DMS53 (cell line): ENCODE data around the gene TFG.
A peak's percentile ranks its signal among the peaks of the same experiment; 100 is the strongest.

Experiments
- DNase-seq: peaks from one replicate; lab custom pipeline; 2025; lab: John Stamatoyannopoulos, UW

TFG gene

GRCh38 chr3:100756441-100756840, 47.1 kb downstream of the TFG start:
- no peak for DNase-seq

GRCh38 chr3:100759159-100759558, 49.9 kb downstream of the TFG start:
- DNase-seq = no peak

- no peak for DNase-seq
Measured at GRCh38 chr3:100759950-100760349, 50.7 kb downstream of the TFG start.

GRCh38 chr3:100760377-100760776, 51.1 kb downstream of the TFG start:
- DNase-seq = no peak

- DNase-seq = peak; percentile 63
Measured at GRCh38 chr3:100761211-100761942, 52.1 kb downstream of the TFG start.

- DNase-seq = no peak
Measured at GRCh38 chr3:100761951-100762350, 52.7 kb downstream of the TFG start.

- no peak for DNase-seq
Measured at GRCh38 chr3:100765437-100765975, 56.2 kb downstream of the TFG start.

- no peak for DNase-seq
Measured at GRCh38 chr3:100766069-100766468, 56.8 kb downstream of the TFG start.

GRCh38 chr3:100769693-100770092, 60.4 kb downstream of the TFG start:
- no peak for DNase-seq

- DNase-seq = no peak
Measured at GRCh38 chr3:100775226-100775625, 65.9 kb downstream of the TFG start.

GRCh38 chr3:100775669-100776068, 66.4 kb downstream of the TFG start:
- DNase-seq = no peak

GRCh38 chr3:100776097-100776729, 66.9 kb downstream of the TFG start:
- no peak for DNase-seq

- peak; percentile 13 for DNase-seq
Measured at GRCh38 chr3:100776746-100777145, 67.5 kb downstream of the TFG start.

GRCh38 chr3:100777271-100777670, 68.0 kb downstream of the TFG start:
- DNase-seq = no peak

GRCh38 chr3:100779480-100779879, 70.2 kb downstream of the TFG start:
- no peak for DNase-seq

- no peak for DNase-seq
Measured at GRCh38 chr3:100780071-100780622, 70.9 kb downstream of the TFG start.

- no peak for DNase-seq
Measured at GRCh38 chr3:100781301-100781700, 72.0 kb downstream of the TFG start.

GRCh38 chr3:100782348-100782747, 73.1 kb downstream of the TFG start:
- no peak for DNase-seq

GRCh38 chr3:100782906-100783305, 73.6 kb downstream of the TFG start:
- no peak for DNase-seq

GRCh38 chr3:100783619-100784018, 74.3 kb downstream of the TFG start:
- DNase-seq = no peak

- no peak for DNase-seq
Measured at GRCh38 chr3:100789579-100789978, 80.3 kb downstream of the TFG start.

GRCh38 chr3:100796556-100796955, 87.3 kb downstream of the TFG start:
- peak; percentile 28 for DNase-seq

GRCh38 chr3:100798012-100798411, 88.7 kb downstream of the TFG start:
- no peak for DNase-seq
